Measurements from ENCODE around the gene GDF3.
"Not testable (repeated sequence)": the region's sequence is repeated elsewhere in the genome, so short reads cannot be mapped to it uniquely, and the experiment has no call there.

The GDF3 gene

GRCh38 chr12:7695566-7696197 lies at the start of gene GDF3:
TSS of gene GDF3 (minus strand) at chr12:7695775. CDS start at chr12:7695728, 47 bp downstream.
- Mint-ChIP-seq H3K27ac (no peak within 1 kb of the TSS), H3K9me3 (no peaks in the 10 kb centered on the region), H3K27me3 (peaks cover 21% of the 10 kb centered on the region), H3K36me3 (ENCODE audit: low read depth) (no peaks in the 10 kb centered on the region), H3K4me1 (ENCODE audit: low read depth) (peaks cover 13% of the 10 kb centered on the region), H3K4me3 (no peak within 1 kb of the TSS)

GRCh38 chr12:7732993-7733392 lies 37.4 kb upstream of the GDF3 start:
- Mint-ChIP-seq H3K27me3 (no peaks in the 10 kb centered on the region), H3K27ac (no peak overlapping the region), H3K36me3 (ENCODE audit: low read depth) (no peaks in the 10 kb centered on the region), H3K9me3 (no peaks in the 10 kb centered on the region), H3K4me1 (ENCODE audit: low read depth) (no peaks in the 10 kb centered on the region), H3K4me3 (no peak overlapping the region)

GRCh38 chr12:7731486-7731885 lies 35.9 kb upstream of the GDF3 start:
- no peaks in the 10 kb centered on the region for H3K4me1 Mint-ChIP-seq (ENCODE audit: low read depth)

GRCh38 chr12:7730984-7731383 lies 35.4 kb upstream of the GDF3 start:
- not testable (repeated sequence) for H3K27me3 Mint-ChIP-seq; H3K9me3 Mint-ChIP-seq; H3K4me1 Mint-ChIP-seq (ENCODE audit: low read depth); H3K4me3 Mint-ChIP-seq; H3K27ac Mint-ChIP-seq; H3K36me3 Mint-ChIP-seq (ENCODE audit: low read depth)

More at GRCh38 chr12:7731486-7731885, 35.9 kb upstream of the GDF3 start:
- peaks cover 4% of the 10 kb centered on the region for H3K27me3 Mint-ChIP-seq
- H3K36me3 Mint-ChIP-seq (ENCODE audit: low read depth): no peaks in the 10 kb centered on the region
- no peak overlapping the region for H3K27ac Mint-ChIP-seq
- no peak overlapping the region for H3K4me3 Mint-ChIP-seq
- H3K9me3 Mint-ChIP-seq: no peaks in the 10 kb centered on the region

GRCh38 chr12:7729746-7730145 lies 34.2 kb upstream of the GDF3 start:
- Mint-ChIP-seq H3K4me3 (no peak overlapping the region), H3K27me3 (peaks cover 7% of the 10 kb centered on the region), H3K4me1 (ENCODE audit: low read depth) (no peaks in the 10 kb centered on the region), H3K27ac (no peak overlapping the region), H3K9me3 (no peaks in the 10 kb centered on the region), H3K36me3 (ENCODE audit: low read depth) (no peaks in the 10 kb centered on the region)

- Mint-ChIP-seq H3K27me3 (peaks cover 7% of the 10 kb centered on the region), H3K27ac (no peak overlapping the region), H3K4me1 (ENCODE audit: low read depth) (no peaks in the 10 kb centered on the region), H3K9me3 (no peaks in the 10 kb centered on the region), H3K36me3 (ENCODE audit: low read depth) (no peaks in the 10 kb centered on the region), H3K4me3 (no peak overlapping the region)
These were observed 28.4 kb upstream of the GDF3 start for GRCh38 chr12:7723926-7724325.

- no peaks in the 10 kb centered on the region for H3K36me3 Mint-ChIP-seq (ENCODE audit: low read depth)
- no peak overlapping the region for H3K27ac Mint-ChIP-seq
- no peaks in the 10 kb centered on the region for H3K9me3 Mint-ChIP-seq
- peaks cover 8% of the 10 kb centered on the region for H3K27me3 Mint-ChIP-seq
- H3K4me1 Mint-ChIP-seq (ENCODE audit: low read depth): no peaks in the 10 kb centered on the region
- H3K4me3 Mint-ChIP-seq: no peak overlapping the region
These were observed 24.6 kb upstream of the GDF3 start for GRCh38 chr12:7719946-7720730.

- no peaks in the 10 kb centered on the region for H3K9me3 Mint-ChIP-seq
- no peak overlapping the region for H3K27ac Mint-ChIP-seq
- H3K4me3 Mint-ChIP-seq: no peak overlapping the region
- peaks cover 8% of the 10 kb centered on the region for H3K27me3 Mint-ChIP-seq
- H3K4me1 Mint-ChIP-seq (ENCODE audit: low read depth): no peaks in the 10 kb centered on the region
- no peaks in the 10 kb centered on the region for H3K36me3 Mint-ChIP-seq (ENCODE audit: low read depth)
These were observed 20.8 kb upstream of the GDF3 start for GRCh38 chr12:7716381-7716780.

- H3K4me1 Mint-ChIP-seq (ENCODE audit: low read depth): no peaks in the 10 kb centered on the region
- no peak overlapping the region for H3K27ac Mint-ChIP-seq
- H3K4me3 Mint-ChIP-seq: no peak overlapping the region
- H3K27me3 Mint-ChIP-seq: peaks cover 5% of the 10 kb centered on the region
- no peaks in the 10 kb centered on the region for H3K9me3 Mint-ChIP-seq
- H3K36me3 Mint-ChIP-seq (ENCODE audit: low read depth): no peaks in the 10 kb centered on the region
These were observed 17.4 kb upstream of the GDF3 start for GRCh38 chr12:7712841-7713442.

- Mint-ChIP-seq H3K36me3 (ENCODE audit: low read depth) (no peaks in the 10 kb centered on the region), H3K9me3 (no peaks in the 10 kb centered on the region), H3K4me1 (ENCODE audit: low read depth) (no peaks in the 10 kb centered on the region), H3K27ac (no peak within 1 kb of the TSS), H3K27me3 (no peaks in the 10 kb centered on the region), H3K4me3 (no peak within 1 kb of the TSS)
These were observed 15.6 kb upstream of the GDF3 start, which contains the start of gene DPPA3 for GRCh38 chr12:7711133-7711532. TSS of gene DPPA3 (plus strand) at chr12:7711433. CDS start at chr12:7711571, 138 bp downstream.

- no peaks in the 10 kb centered on the region for H3K4me1 Mint-ChIP-seq (ENCODE audit: low read depth)
- no peaks in the 10 kb centered on the region for H3K9me3 Mint-ChIP-seq
- H3K27me3 Mint-ChIP-seq: no peaks in the 10 kb centered on the region
- H3K27ac Mint-ChIP-seq: no peak overlapping the region
- H3K4me3 Mint-ChIP-seq: no peak overlapping the region
- H3K36me3 Mint-ChIP-seq (ENCODE audit: low read depth): no peaks in the 10 kb centered on the region
These were observed 14.5 kb upstream of the GDF3 start for GRCh38 chr12:7709969-7710675.

- Mint-ChIP-seq H3K36me3 (ENCODE audit: low read depth) (no peaks in the 10 kb centered on the region), H3K4me1 (ENCODE audit: low read depth) (no peaks in the 10 kb centered on the region), H3K4me3 (no peak overlapping the region), H3K27me3 (no peaks in the 10 kb centered on the region), H3K9me3 (no peaks in the 10 kb centered on the region), H3K27ac (no peak overlapping the region)
These were observed 10.3 kb upstream of the GDF3 start for GRCh38 chr12:7705846-7706245.

- no peak overlapping the region for H3K27ac Mint-ChIP-seq
- H3K36me3 Mint-ChIP-seq (ENCODE audit: low read depth): no peaks in the 10 kb centered on the region
- H3K4me3 Mint-ChIP-seq: no peak overlapping the region
- H3K9me3 Mint-ChIP-seq: no peaks in the 10 kb centered on the region
- H3K4me1 Mint-ChIP-seq (ENCODE audit: low read depth): peaks cover 13% of the 10 kb centered on the region
- H3K27me3 Mint-ChIP-seq: peaks cover 21% of the 10 kb centered on the region
These were observed 376 bp downstream of the GDF3 start for GRCh38 chr12:7695237-7695560.

GRCh38 chr12:7694556-7695236 lies 879 bp downstream of the GDF3 start:
- Mint-ChIP-seq H3K4me1 (ENCODE audit: low read depth) (peaks cover 13% of the 10 kb centered on the region), H3K9me3 (no peaks in the 10 kb centered on the region), H3K27me3 (peaks cover 21% of the 10 kb centered on the region), H3K4me3 (no peak overlapping the region), H3K27ac (no peak overlapping the region), H3K36me3 (ENCODE audit: low read depth) (no peaks in the 10 kb centered on the region)

Measured in stimulated activated naive CD8-positive, alpha-beta T cell treated with anti-CD3 and anti-CD28 coated beads, Interleukin-15, Interleukin-2, amounts not matched to agents 100 ng/mL and 50 ng/mL, for 24 hours (primary cell).